Ovary (tissue), 9 donors: Measurements from ENCODE around the gene PSIP1. TPM values are rescaled to one million over a fixed set of nuclear protein-coding genes. Genes with fewer than 3 reads are reported as not detected.
"Not testable (repeated sequence)": the region's sequence is repeated elsewhere in the genome, so short reads cannot be mapped to it uniquely, and the experiment has no call there.

Experiments
- DNase-seq, 5 donors: peaks; one replicate each; pipeline ENCODE4 v3.0.0-alpha.2; 2019 to 2020
- H3K27ac ChIP-seq, 2 donors: fragments of 200-600 bp; one replicate each; pipeline versions ENCODE4 v1.5.1 to v1.8.0; 2019 to 2022
- H3K27me3 ChIP-seq: fragments of 200-600 bp; one replicate; pipeline ENCODE4 v1.8.0; 2022
- H3K36me3 ChIP-seq: fragments of 200-600 bp; sonication (generic); one replicate; pipeline ENCODE4 v1.5.1; 2019
- H3K4me1 ChIP-seq: one replicate; pipeline ENCODE4 v1.8.1; 2013; ENCODE audit warnings: mild to moderate bottlenecking, moderate library complexity; ENCODE audit not compliant: insufficient read depth
- H3K4me3 ChIP-seq: fragments of 200-600 bp; sonication (generic); one replicate; pipeline ENCODE4 v1.5.1; 2017
- H3K9me3 ChIP-seq, 2 donors: fragments of 200-600 bp in 1 of 2; sonication (generic) in 1 of 2; one replicate each; pipeline versions ENCODE4 v1.5.1 to v1.8.1; 2013 to 2019; ENCODE audit warnings: mild to moderate bottlenecking in 1 of 2, moderate library complexity in 1 of 2
- CTCF ChIP-seq, 3 donors: fragments of 450-650 bp in 2 of 3; fragments of 200-600 bp in 1 of 3; IDR thresholded peaks; one replicate each; pipeline versions ENCODE4 v1.5.1 to v1.8.0; 2016 to 2022; ENCODE audit warnings: antibody characterized with exemption in 3 of 3, mild to moderate bottlenecking in 1 of 3
- EP300 ChIP-seq: sonication (generic); formaldehyde crosslinking; IDR thresholded peaks from one replicate; pipeline ENCODE4 v1.6.1; 2017; ENCODE audit warnings: antibody characterized with exemption
- POLR2A ChIP-seq: fragments of 450-650 bp; IDR thresholded peaks from one replicate; pipeline ENCODE4 v1.6.1; 2017; ENCODE audit warnings: antibody characterized with exemption, mild to moderate bottlenecking, moderate library complexity
- WGBS, 3 donors: extraction: QIAGEN DNeasy Blood & Tissue Kit in 1 of 3; methylation state at CpG; one replicate each; pipeline versions ENCODE4 v1.1.5 to v1.1.7; 2013 to 2017; 5-methylcytosine and 5-hydroxymethylcytosine counted together
- intact Hi-C, 4 donors: fragments of 100-400 bp; cut with DNase I; formaldehyde crosslinking; loops; one replicate each; pipeline versions ENCODE4 v1.11.0 to v1.15.1; 2022 to 2023
- polyA plus RNA-seq, 2 donors: library from polyadenylated mRNA; stranded (reverse); fragments of 200-250 nt in 1 of 2; fragments of 350-450 nt in 1 of 2; fragmentation: Illumina TruSeq in 1 of 2; extraction: RNeasy Lipid Tissue Mini Kit (QIAGEN cat#74804) in 1 of 2; gene quantifications; one replicate each; pipeline ENCODE4 v1.2.3, GENCODE V29; 2013 to 2014
- total RNA-seq, 7 donors: library from RNA; depleted of rRNA in 2 of 7; stranded (reverse); fragments of >200 nt in 2 of 7; fragmentation: NEBNext Ultra II Directional in 3 of 7; extraction: Animal tissue kit (Norgen Biotek cat#: 25700) in 3 of 7; gene quantifications; one replicate each; pipeline versions ENCODE4 v1.1.0 to v1.2.4, GENCODE V29; 2016 to 2023
- donor health status: DM: no; HTN: no; CAD: no; lungs with moderate emphysema.
- donor health status: DM: no; HTN: no; CAD: no.
- donor health status: Bipolar disorder and iron deficiency.
- donor health status: DM: yes; HTN: yes; CAD: no.
- donor health status: DM: no; HTN: no; CAD: no.
- donor health status: DM: yes; HTN: yes; CAD: no.

Gene PSIP1
- total and polyA plus RNA-seq, 9 donors: 69.5 to 104 (median 81.2) TPM

GRCh38 chr9:15433661-15434060, 77.1 kb downstream of the PSIP1 start:
- TF ChIP-seq POLR2A (no peak), CTCF (IDR thresholded peaks at IDR 0.05) (no peak), EP300 (no peak)
- 92 to 94% (median 92%) methylated on average over 3 of the region's 3 CpGs for WGBS, 3 donors
- no peaks in the 10 kb centered on the region for H3K36me3 ChIP-seq
- DNase-seq: no peak
- H3K4me1 ChIP-seq: no peaks in the 10 kb centered on the region
- intact Hi-C loops: no loop called here
- H3K9me3 ChIP-seq: no peaks in the 10 kb centered on the region
- no peak overlapping the region for H3K27ac ChIP-seq
- no peaks in the 10 kb centered on the region for H3K27me3 ChIP-seq
- H3K4me3 ChIP-seq: no peak overlapping the region

GRCh38 chr9:15433191-15433590, 77.6 kb downstream of the PSIP1 start:
- Histone ChIP-seq H3K27ac (no peak overlapping the region), H3K27me3 (no peaks in the 10 kb centered on the region), H3K4me1 (no peaks in the 10 kb centered on the region), H3K9me3 (no peaks in the 10 kb centered on the region), H3K4me3 (no peak overlapping the region), H3K36me3 (no peaks in the 10 kb centered on the region)
- WGBS, 3 donors: 77 to 85% (median 80%) methylated on average over 4 of the region's 4 CpGs
- no peak for DNase-seq
- intact Hi-C loops: no loop called here
- TF ChIP-seq CTCF (IDR thresholded peaks at IDR 0.05): no peak
- no peak for TF ChIP-seq POLR2A
- TF ChIP-seq EP300: no peak

GRCh38 chr9:15430920-15431844, 79.6 kb downstream of the PSIP1 start:
- intact Hi-C loops: no loop called here
- no peaks in the 10 kb centered on the region for H3K9me3 ChIP-seq
- no peaks in the 10 kb centered on the region for H3K4me1 ChIP-seq
- WGBS, 3 donors: 65 to 71% (median 71%) methylated on average over 5 of the region's 5 CpGs
- no peak overlapping the region for H3K4me3 ChIP-seq
- H3K36me3 ChIP-seq: no peaks in the 10 kb centered on the region
- TF ChIP-seq POLR2A (no peak), EP300 (no peak), CTCF (IDR thresholded peaks at IDR 0.05) (no peak)
- no peak for DNase-seq
- H3K27ac ChIP-seq: no peak overlapping the region
- no peaks in the 10 kb centered on the region for H3K27me3 ChIP-seq

GRCh38 chr9:15427702-15428101, 83.1 kb downstream of the PSIP1 start:
- not testable (repeated sequence) for H3K4me3 ChIP-seq, H3K9me3 ChIP-seq, DNase-seq, H3K36me3 ChIP-seq, H3K27ac ChIP-seq, H3K4me1 ChIP-seq, H3K27me3 ChIP-seq
- intact Hi-C loops: loop anchor here in 3 of 4 donors (10.0 kb wide), 3 partner anchors 53 to 213 kb away; no protein-coding TSS in a partner anchor
- 96 to 100% (median 98%) methylated on average over 7 of the region's 7 CpGs for WGBS, 3 donors

GRCh38 chr9:15426019-15426418, 84.8 kb downstream of the PSIP1 start:
- WGBS, 3 donors: 85 to 88% (median 88%) methylated on average over 8 of the region's 8 CpGs
- no peak for TF ChIP-seq EP300
- TF ChIP-seq CTCF (IDR thresholded peaks at IDR 0.05): no peak
- no peak for TF ChIP-seq POLR2A
- Histone ChIP-seq H3K4me3 (no peak overlapping the region), H3K4me1 (peaks cover 3% of the 10 kb centered on the region), H3K27ac (no peak overlapping the region), H3K27me3 (no peaks in the 10 kb centered on the region), H3K9me3 (no peaks in the 10 kb centered on the region), H3K36me3 (no peaks in the 10 kb centered on the region)
- no peak for DNase-seq
- intact Hi-C loops: loop anchor here in 3 of 4 donors (10.0 kb wide), 3 partner anchors 51 to 211 kb away; no protein-coding TSS in a partner anchor
